A172 (cell line): ENCODE data around the gene HIP1. TPM values are rescaled to one million over a fixed set of nuclear protein-coding genes. Genes with fewer than 3 reads are reported as not detected.
"Not testable (repeated sequence)": the region's sequence is repeated elsewhere in the genome, so short reads cannot be mapped to it uniquely, and the experiment has no call there.

Experiments
- DNase-seq: peaks from one replicate; pipeline ENCODE4 v3.0.0-alpha.2; 2015; ENCODE audit warnings: low spot score
- total RNA-seq: library from RNA; depleted of rRNA; stranded (reverse); fragments of >200 nt; shearing (Covaris generic); gene quantifications from 2 replicates; pipeline ENCODE4 v1.2.3, GENCODE V29; 2014

The HIP1 gene
- total RNA-seq, 1 experiment from 2014 or later, result 29.3 TPM

DNA sequence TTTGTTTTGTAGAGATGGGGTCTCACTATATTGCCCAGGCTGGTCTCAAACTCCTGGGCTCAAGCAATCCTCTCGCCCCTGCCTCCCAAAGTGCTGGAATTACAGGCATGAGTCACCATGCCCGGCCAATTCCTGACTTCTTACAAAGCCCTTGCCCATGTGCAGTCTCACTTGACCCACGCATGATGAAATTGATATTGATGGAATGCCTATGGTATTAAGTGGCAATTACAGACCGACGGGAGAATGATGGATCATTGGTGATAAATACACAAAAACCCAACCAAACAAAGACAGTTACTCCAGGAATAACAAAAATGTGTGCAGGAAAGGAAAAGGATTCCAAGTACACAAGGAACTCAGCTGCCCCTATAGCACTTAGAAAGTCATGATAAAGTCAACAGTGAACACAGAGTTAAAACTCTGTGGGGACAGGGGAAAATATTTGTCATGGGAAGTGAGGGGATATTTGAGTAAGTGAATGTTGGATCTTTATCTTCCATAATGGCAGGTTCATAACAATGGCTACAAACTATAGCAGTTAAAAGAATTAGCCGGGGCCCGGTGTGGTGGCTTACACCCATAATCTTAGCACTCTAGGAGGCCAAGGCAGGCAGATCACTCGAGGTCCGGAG, 21.6 kb downstream of the HIP1 start:
- peak; percentile 67 for DNase-seq

DNA sequence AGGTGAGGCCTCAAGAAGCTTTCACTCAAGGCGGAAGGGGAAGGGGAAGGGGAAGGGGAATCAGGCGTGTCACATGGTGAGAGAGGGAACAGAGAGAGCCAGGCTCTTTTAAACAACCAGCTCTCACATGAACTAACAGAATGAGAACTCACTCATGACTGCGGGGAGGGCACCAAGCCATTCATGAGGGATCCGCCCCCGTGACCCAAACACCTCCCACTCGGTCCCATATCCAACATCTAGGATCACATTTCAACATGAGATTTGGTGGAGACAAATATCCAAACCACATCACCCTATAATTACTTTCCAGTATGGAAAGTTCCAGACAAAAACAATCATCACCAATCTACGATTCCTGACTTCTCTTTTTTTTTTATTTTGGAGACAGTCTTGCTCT, 22.9 kb downstream of the HIP1 start:
- no peak for DNase-seq

DNA sequence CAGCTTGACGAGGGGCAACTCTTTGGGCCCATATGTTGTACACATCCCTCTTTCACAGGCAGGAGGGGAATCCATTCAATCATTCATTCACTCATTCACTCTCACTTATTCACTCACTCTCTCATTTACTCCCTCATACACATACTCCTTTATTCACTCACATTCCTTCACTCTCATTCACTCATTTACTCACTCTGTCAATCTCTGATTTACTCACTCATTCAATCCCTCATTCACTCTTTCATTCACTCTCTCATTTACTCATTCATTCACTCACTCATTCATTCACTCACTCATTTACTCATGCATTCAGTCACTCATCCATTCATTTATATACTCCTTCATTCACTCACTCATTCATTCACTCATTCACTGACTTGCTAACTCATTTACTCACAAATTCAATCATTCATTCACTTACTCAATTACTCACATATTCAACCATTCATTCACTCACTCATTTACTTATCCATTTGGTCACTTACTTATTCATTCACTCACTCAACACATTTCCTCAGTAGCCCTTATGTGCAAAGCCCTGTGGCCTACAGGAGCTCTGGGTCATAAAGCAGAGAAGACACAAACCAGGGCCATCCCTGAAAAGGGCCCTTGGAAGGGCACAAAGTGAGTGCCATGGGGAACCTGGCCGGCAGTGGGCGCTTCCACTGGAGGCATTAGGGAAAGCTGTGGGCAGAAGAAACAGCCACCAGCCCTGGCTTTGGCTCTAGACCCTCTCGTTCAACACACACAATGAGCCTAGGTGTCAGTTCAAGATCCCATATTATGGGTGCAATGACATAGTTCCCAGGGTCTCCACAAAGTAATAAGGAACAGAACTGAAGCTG, 26.0 kb downstream of the HIP1 start:
- no peak for DNase-seq

DNA sequence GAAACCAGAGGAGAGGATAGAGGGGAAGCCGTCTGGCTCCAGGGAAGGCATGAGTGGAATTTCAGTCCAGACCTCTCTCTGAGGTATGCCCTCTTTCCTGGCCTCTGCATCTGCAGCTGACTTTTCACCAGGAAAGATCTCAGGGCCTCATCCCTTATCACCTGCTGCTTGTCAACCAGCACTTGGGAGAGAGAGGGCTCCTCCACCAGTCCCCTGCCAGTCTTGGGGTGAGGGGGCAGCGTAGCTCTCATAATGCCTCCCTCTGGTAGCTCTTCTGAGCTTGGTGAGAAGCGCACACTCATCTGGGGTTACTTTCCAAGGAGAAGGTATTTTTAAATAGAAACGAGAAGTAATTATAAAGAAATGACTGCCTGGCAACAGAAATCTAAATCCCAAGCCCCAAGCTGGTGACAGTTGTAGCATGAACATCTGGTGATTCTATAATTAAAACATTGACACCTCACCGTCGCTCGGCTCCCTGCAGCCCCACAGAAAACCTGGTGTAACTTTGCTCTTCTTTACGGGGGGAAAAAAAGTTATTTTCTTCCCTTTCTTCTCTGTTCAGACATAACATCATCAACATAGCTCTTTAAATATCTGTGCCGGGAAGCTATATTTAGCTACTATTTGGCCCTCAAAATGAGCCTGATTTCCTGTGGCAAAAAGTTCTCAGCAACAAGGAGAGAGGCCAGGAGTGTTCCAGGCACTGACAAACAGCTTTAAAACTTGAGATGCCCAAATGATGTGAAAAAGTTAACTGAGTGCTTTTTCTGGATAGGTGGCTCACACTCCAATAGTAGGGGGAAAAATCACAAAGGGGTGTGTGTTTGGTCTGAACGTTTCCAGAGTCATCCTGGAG, 26.9 kb downstream of the HIP1 start:
- DNase-seq, result peak; percentile 41

DNA sequence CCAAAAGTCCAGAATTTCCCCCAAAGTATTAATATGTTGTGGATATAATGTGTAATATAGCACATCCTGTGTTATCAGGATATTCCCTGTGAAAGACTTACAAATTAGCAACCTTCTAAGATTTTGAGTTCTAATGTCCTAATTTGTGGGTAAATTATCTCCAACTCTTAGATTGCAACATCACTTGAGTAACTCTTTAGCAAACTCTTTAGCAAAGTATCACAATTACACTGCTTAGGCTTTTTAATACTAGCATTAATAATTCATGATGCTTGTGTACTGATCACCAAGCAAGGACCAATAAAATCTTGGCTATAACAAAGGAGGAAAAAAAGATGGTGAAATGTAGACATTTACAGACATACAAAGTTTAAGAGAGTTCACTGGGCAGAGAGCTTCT, 27.7 kb downstream of the HIP1 start:
- no peak for DNase-seq

DNA sequence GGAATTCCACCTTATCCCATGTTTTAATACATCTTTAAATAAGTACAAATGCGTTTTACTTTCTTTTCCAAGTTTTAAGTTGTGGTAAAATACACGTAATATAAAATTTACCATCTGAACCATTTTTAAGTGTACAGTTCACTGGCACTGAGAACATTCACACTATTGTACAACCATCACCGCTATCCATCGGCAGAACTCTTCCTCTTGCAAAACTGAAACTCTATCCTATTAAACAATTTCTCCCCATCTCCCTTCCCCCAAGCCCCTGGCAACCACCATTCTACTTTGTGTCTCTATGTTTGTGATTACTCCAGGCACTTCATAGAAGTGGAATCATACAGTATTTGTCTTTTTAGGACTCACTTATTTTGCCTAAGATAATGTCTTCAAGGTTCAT, 33.8 kb downstream of the HIP1 start:
- no peak for DNase-seq

DNA sequence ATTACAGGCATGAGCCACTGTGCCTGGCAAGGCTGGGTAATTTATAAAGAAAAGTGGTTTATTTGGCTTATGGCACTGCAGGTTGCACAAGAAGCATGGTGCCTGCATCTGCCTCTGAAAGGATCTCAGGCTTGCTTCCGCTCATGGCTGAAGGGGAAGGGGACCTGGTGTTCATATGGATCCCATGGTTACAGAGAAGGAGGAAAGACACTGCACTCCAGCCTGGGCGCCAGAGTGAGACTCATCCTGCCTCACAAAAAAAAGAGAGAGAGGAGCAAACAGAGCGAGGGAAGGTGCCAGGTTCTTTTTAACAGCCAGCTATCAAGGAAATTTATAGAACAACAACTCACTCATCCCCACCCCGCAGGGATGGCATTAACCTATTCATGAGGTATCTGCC, 36.2 kb downstream of the HIP1 start:
- DNase-seq, result no peak

DNA sequence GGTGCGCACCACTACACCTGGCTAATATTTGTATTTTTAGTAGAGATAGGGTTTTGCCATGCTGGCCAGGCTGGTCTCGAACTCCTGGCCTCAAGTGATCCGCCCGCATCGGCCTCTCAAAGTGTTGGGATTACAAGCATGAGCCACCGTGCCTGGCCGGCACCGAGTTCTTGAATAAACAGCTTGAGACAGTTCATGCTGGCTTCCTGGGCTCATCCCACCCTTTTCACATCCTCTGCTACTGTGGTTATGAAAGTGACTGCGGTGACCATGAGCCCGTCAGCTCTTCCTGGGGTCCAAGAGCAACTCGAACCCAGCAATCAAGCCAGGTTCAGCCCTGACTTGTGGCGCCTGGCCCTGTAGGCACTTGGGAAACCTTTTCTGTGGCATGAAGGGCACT, 38.7 kb downstream of the HIP1 start:
- no peak for DNase-seq

DNA sequence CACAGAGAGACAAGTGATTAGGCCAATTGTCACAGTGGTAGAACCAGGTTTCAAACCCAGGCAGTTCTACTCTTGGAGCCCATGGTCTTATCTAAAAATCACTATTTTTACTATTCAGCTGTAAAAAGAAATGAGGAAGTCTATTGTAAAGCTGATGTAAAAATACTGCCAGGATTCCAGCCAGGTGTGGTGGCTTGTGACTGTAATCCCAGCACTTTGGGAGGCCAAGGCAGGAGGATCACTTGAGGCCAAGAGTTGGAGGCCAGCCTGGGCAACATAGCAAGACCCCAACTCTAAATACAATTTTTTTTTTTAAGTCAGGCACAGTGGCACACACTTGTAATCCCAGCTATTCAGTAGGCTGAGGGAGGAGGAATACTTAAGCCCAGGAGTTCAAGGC, 40.4 kb downstream of the HIP1 start:
- no peak for DNase-seq

DNA sequence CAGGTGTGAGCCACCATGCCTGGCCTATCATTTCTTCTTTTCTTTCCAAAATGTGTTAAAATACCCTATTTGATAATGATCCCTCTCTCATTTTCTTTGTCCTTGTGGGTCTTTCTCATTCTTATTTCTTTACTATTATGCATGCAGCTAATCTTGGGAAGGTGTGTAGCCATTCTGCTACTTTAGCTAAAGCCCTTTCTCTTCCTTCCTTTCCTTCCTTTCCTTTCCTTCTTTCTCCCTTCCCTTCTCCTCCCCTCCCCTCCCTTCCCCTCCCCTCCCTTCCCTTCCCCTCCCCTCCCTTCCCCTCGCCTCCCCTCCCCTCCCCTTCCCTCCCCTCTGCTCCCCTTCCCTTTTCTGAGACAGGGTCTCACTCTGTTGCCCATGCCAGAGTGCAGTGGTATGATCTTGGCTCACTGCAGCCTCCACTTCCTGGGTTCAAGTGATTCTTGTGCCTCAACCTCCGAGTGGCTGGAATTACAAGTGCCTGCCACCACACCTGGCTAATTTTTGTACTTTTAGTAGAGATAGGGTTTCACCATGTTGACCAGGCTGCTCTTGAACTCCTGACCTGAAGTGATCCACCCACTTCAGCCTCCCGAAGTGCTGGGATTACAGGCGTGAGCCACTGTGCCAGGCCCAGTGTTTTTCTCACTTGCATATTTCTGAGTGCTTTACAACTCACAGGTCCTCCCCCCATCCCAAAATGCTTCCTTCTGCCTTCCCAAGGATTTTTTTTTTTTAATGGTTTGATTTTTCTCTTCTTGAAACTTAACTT, 42.3 kb downstream of the HIP1 start:
- no peak for DNase-seq

DNA sequence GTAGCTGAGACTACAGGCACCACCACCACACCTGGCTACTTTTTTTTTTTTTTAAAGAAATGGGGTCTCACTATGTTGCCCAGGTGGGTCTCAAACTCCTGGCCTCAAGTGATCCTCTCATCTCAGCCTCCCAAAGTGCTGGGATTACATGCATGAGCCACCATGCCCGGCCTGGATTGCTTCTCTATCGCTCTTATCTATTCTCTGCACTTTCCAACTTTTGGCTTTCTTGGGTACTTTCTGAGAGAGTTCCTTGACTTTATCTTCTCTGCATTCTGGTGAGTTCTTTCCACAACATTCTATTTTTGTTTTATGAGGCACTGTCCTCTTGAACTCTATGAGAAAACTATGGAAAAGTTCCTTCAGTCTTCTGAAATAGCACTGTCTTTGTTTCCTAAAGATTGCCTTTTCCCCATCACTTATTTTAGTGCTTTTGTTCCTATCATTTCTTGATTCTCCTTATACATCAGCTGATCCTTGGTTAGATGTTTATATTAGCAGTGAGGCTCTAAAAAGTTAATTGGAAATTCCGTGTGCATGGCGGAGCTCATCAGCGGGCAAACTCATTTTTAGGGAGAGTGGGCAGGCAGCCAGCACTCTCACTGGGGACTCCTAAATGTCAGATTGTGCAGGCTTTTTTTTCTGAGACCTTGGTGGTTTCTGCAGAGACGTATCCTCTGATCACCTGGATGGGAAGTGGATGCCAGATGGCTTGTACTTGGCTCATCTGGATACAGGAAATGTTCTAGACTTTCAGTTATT, 43.9 kb downstream of the HIP1 start:
- DNase-seq, result no peak

DNA sequence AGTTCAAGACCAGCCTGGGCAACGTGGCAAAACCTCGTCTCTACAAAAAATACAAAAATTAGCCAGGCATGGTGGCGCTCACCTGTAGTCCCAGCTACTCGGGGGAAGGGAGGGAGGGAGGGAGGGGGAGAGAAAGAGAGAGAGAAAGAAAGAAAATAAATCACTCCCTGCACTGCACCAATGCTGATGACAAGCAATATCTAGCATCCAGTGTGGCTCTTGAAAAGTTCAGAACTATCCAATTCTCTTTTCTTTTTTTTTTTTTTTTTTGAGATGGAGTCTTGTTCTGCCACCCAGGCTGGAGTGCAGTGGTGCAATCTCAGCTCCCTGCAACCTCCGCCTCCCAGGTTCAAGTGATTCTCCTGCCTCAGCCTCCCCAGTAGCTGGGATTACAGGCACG, 45.1 kb downstream of the HIP1 start:
- not testable (repeated sequence) for DNase-seq

DNA sequence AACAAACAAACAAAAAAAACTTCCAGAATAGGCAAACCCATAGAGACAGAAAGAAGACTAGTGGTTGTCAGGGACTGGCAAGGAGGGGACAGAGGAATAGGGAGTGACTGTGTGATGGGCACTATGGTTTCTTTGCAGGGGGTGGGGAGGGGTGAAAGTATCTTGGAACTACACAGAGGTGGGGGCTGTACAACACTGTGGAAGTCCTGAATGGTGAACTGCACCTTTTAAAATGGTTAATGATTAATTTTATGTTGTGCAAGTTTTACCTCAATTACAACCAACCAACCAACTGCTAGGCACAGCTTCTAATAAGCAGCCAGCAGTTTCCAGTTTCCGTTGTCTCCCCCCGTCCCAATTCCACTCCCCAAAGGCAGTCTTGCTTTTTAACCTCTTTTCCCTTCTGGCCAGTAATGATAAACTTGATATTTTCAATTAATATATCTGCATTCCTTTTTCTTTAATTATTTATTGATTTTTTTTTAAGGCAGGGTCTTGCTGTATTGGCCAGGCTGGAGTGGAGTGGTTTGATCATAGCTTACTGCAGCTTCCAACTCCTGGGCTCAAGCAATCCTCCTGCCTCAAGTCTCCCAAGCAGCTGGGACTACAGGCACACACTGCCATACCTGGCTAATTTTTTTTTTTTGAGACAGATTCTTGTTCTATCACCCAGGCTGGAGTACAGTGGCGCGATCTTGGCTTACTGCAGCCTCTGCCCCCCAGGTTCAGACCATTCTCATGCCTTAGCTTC, 46.8 kb downstream of the HIP1 start:
- DNase-seq, result no peak

DNA sequence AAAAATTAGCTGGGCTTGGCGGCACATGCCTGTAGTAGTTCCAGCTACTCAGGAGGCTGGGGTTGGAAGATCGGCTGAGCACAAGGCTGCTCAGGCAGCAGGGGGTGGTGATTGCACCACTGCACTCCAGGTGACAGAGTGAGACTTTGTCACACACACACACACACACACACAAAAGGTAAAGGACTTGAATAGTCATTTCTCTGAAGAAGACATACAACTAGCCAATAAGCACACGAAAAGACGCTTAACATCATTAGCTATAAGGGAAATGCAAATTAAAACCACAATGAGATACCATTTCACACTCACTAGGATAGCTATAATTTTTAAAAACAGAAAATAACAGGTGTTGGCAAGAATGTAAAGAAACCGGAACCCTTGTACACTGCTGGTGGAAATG, 48.6 kb downstream of the HIP1 start:
- DNase-seq, result no peak

DNA sequence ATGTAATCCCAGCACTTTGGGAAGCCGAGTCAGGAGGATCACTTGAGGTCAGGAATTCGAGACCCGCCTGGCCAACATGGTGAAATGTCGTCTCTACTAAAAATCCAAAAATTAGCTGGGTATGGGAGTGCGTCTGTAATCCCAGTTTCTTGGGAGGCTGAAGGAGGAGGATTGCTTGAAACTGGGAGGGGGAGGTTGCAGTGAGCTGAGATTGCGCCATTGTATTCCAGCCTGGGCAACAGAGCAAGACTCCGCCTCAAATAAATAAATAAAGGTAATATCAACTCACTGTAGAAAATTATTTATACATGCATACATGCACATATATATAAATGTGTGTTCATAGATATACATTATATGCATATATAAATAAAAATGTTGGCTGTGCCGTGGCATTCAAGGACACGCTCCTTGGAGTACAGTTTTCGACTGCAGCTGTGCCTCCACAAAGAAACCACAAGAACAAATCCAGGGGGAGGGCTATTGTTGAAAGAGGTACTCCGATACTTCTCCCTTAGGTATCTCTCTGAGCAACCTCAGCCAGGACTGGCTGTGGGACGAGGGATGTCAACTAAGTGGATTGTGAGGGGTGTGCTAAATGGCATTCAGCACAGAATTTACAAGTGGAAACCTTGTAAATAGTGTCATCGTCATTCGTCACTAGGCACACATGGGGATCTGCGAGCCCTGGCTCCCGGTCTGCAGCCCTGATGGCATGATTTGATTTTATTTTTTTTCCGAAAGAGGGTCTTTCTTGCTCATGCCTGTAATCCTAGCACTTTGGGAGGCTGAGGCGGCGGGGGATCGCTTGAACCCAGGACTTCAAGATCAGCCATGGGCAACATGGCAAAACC, 49.3 kb downstream of the HIP1 start:
- DNase-seq, result no peak

DNA sequence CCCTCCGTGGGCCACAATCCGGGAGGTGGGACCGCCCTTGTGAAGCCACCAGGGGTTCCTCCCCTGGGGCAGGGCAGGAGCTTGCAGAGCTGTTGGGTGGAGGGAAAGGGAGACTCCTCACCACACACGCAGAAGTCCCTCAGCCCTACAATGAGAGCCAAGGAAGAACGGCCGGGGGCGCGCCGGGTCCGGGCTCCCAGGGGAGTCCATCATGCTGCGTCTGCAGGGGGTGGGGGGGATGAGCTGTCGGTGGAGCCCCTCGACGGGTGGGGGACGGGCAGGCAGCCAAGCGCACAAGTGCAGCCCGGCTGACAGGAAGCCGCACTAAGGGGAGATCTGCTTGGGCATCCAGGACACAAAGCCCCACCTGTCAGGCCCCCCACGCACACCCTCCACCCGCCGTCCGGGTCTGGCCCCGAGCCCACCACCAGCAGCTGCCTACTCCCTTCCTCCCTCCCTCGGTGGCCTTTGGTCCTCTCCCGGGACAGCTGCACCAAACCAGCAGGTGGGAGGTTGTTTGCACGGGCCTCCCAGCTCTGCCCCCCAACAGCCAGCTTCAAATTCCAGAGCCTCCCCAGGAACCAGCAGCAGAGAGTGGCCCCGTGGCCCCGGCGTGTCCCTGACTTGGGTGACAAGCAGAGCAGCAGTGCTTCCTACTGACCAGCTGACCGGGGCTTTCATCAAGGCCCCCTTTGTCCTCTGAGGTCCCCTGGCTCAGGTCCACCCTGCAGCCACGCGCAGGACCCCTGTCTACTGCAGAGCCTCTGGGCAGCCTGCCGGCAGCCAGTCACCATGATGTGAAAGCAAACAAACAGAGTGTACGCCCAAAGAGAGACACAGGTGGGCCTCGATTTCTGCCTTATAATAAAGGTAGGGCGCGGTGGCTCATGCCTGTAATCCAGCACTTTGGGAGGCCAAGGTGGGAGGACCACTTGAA, 50.3 kb downstream of the HIP1 start:
- no peak for DNase-seq

DNA sequence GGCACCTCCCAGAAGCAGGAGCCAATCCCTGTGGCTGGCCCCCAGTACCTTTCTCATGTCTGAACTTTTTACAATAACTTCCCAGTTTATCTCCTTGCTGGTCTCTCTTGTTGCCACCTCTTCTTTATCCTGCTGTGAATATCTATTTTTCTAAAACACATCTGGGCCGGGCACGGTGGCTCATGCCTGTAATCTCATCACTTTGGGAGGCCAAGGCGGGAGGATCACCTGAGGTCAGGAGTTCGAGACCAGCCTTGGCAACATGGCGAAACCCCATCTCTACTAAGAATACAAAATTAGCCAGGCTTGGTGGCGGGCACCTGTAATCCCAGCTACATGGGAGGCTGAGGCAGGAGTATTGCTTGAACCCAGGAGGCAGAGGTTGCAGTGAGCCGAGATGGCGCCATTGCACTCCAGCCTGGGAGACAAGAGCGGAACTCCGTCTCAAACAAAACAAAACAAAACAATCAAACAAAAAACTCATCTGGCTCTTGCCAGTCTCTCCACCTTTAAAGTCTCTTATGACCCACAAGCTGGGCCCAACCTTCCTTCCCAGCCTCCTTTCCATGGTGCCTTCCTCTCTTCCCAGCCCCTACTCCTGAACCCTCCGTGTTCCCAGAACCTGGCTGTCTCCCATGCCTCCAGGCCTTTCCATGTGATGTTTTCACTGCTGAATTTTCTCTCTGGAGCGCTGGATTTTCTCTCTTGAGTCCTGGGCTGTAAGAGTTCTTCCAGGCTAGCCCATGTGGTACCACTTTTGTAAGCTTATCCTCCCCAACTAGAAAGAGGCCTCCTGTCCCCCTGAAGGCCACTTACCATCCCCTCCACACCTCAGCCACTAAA, 51.3 kb downstream of the HIP1 start:
- DNase-seq, result no peak
